ENCODE results near the gene TTC13. TPM values are rescaled to one million over a fixed set of nuclear protein-coding genes. Genes with fewer than 3 reads are reported as not detected.

The TTC13 gene
- polyA plus RNA-seq, 1 of the 3 experiments (the other 2 are of a cell fraction): 5.5 TPM

DNA sequence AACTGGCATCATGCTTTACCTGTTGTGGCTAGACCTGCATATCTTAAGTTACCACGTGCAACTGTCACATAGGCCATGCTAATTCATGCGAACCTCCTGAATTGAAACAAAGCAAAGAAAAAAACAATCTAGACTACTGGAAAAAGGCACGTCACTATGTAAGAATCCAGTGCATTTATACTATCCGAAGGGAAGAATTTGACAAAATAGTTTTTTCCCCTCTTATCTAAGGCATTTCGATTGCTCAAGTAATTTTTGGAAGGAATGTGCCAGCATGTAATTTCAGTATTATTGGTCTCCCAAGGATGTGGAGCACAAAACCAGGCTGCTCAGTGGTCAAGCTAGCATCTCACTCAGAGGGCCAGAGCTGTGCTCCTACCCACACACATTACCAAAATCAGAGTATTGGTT is 78.8 kb downstream of the TTC13 start:
- no peak for DNase-seq
- Histone ChIP-seq H3K9ac (no peak overlapping the region), H4K20me1 (ENCODE audit: insufficient read depth) (no peaks in the 10 kb centered on the region), H3F3A (replicated peaks; ENCODE audit: insufficient read depth) (peaks cover 3% of the 10 kb centered on the region), H3K36me3 (replicated peaks in 1 of 2; ENCODE audit: control insufficient read depth in 1 of 2, insufficient read depth in 2 of 2, low read length in 1 of 2) (peaks cover 0 to 5% of the 10 kb centered on the region in 2 experiments), H3K4me1 (ENCODE audit: control insufficient read depth in 1 of 2, insufficient read depth in 2 of 2, low read depth in 1 of 2, low read length in 1 of 2) (no peaks in the 10 kb centered on the region), H3K9me3 (no peaks in the 10 kb centered on the region), H3K27me3 (ENCODE audit: insufficient read depth) (no peaks in the 10 kb centered on the region), H3K4me2 (no peak overlapping the region), H3K27ac (ENCODE audit: low read depth in 2 of 2, low read length in 1 of 2) (no peak overlapping the region), H3K9me2 (no peaks in the 10 kb centered on the region), H2AFZ (ENCODE audit: low read depth) (no peak overlapping the region), H3K79me2 (ENCODE audit: insufficient read depth) (no peaks in the 10 kb centered on the region), H3K4me3 (ENCODE audit: low read depth in 2 of 2, low read length in 1 of 2) (no peak overlapping the region)
- ChIA-PET POLR2A (no interaction called here), CTCF (no interaction called here)
- TF ChIP-seq TEAD4 (IDR thresholded peaks at IDR 0.05; ENCODE audit: borderline replicate concordance, insufficient read depth): no peak
- TF ChIP-seq MXI1 (IDR thresholded peaks at IDR 0.05; ENCODE audit: low read depth, low read length): no peak
- no peak for TF ChIP-seq NFIC (IDR thresholded peaks at IDR 0.05; ENCODE audit: borderline replicate concordance)
- no peak for TF ChIP-seq TAF1 (IDR thresholded peaks at IDR 0.05; ENCODE audit: borderline replicate concordance, low read depth, low read length)
- TF ChIP-seq RCOR1 (IDR thresholded peaks at IDR 0.05; ENCODE audit: low read length): no peak
- TF ChIP-seq SIN3A (IDR thresholded peaks at IDR 0.05; ENCODE audit: borderline replicate concordance, low read depth, low read length): no peak
- TF ChIP-seq FOXM1 (IDR thresholded peaks at IDR 0.05; ENCODE audit: low read depth): no peak
- TF ChIP-seq CHD2 (IDR thresholded peaks at IDR 0.05; ENCODE audit: low read length, partially characterized antibody): no peak
- no peak for TF ChIP-seq NRF1 (IDR thresholded peaks at IDR 0.05; ENCODE audit: low read depth, low read length)
- WGBS (ENCODE audit: low lambda C conversion rate): 80% methylated on average over 5 of the region's 5 CpGs

DNA sequence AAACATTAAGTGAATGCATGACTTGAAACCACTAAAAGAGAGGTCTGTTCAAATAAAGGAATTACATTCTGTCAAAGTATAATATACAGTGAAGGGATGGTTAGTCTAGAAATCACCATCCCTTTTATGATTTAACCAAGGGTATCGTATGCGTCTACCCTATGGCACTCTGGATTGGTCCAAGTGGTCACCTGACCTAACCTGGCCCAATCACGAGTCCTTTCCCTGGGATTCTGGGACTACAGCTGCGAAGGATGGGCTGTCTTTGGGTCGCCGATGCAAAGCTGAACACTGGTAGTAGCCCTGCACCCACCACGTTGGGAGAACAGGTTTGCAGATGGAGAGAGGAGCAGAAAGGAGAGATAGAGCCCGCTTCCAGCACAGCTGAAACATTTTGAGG is 79.9 kb downstream of the TTC13 start:
- no peak overlapping the region for H3K27ac ChIP-seq (ENCODE audit: low read depth in 2 of 2, low read length in 1 of 2)

GRCh38 chr1:230898144-230898543 is 80.5 kb downstream of the TTC13 start:
- Histone ChIP-seq H3K9me2 (no peaks in the 10 kb centered on the region), H4K20me1 (ENCODE audit: insufficient read depth) (no peaks in the 10 kb centered on the region), H3K27ac (ENCODE audit: low read depth in 2 of 2, low read length in 1 of 2) (no peak overlapping the region), H3K4me3 (ENCODE audit: low read depth in 2 of 2, low read length in 1 of 2) (no peak overlapping the region), H3K36me3 (replicated peaks in 1 of 2; ENCODE audit: control insufficient read depth in 1 of 2, insufficient read depth in 2 of 2, low read length in 1 of 2) (no peaks in the 10 kb centered on the region), H3K4me1 (ENCODE audit: control insufficient read depth in 1 of 2, insufficient read depth in 2 of 2, low read depth in 1 of 2, low read length in 1 of 2) (no peaks in the 10 kb centered on the region), H3K4me2 (no peak overlapping the region), H3K79me2 (ENCODE audit: insufficient read depth) (no peaks in the 10 kb centered on the region), H3K9me3 (no peaks in the 10 kb centered on the region), H3K27me3 (ENCODE audit: insufficient read depth) (no peaks in the 10 kb centered on the region), H3K9ac (no peak overlapping the region), H3F3A (replicated peaks; ENCODE audit: insufficient read depth) (peaks cover 3% of the 10 kb centered on the region), H2AFZ (ENCODE audit: low read depth) (no peak overlapping the region)
- TF ChIP-seq FOXM1 (IDR thresholded peaks at IDR 0.05; ENCODE audit: low read depth) (no peak), MEF2A (IDR thresholded peaks at IDR 0.05; ENCODE audit: borderline replicate concordance, low read depth) (no peak), YY1 (IDR thresholded peaks at IDR 0.05; ENCODE audit: low read depth) (no peak), RXRA (IDR thresholded peaks at IDR 0.05; ENCODE audit: borderline replicate concordance, low read depth) (no peak), USF2 (IDR thresholded peaks at IDR 0.05; ENCODE audit: borderline replicate concordance, low read depth, low read length) (no peak), POLR2AphosphoS5 (IDR thresholded peaks at IDR 0.05; ENCODE audit: low read depth, low read length) (no peak), NRF1 (IDR thresholded peaks at IDR 0.05; ENCODE audit: low read depth, low read length) (no peak), TCF12 (IDR thresholded peaks at IDR 0.05) (no peak), CHD2 (IDR thresholded peaks at IDR 0.05; ENCODE audit: low read length, partially characterized antibody) (no peak), SMC3 (IDR thresholded peaks at IDR 0.05; ENCODE audit: low read depth, low read length) (no peak), GABPA (IDR thresholded peaks at IDR 0.05; ENCODE audit: low read depth) (no peak)
- TF ChIP-seq, protein P1, sequence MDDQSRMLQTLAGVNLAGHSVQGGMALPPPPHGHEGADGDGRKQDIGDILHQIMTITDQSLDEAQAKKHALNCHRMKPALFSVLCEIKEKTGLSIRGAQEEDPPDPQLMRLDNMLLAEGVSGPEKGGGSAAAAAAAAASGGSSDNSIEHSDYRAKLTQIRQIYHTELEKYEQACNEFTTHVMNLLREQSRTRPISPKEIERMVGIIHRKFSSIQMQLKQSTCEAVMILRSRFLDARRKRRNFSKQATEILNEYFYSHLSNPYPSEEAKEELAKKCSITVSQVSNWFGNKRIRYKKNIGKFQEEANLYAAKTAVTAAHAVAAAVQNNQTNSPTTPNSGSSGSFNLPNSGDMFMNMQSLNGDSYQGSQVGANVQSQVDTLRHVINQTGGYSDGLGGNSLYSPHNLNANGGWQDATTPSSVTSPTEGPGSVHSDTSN (IDR thresholded peaks at IDR 0.05): no peak
- ChIA-PET CTCF (interaction anchor here (0.7 to 1.8 kb wide), 2 partner anchors 19 to 28 kb away, joined by 3 to 4 read pairs; no protein-coding TSS in a partner anchor), POLR2A (interaction anchor here (0.6 kb wide), 1 partner anchor 253 kb away, joined by 3 read pairs; no protein-coding TSS in a partner anchor)
- DNase-seq: no peak
- WGBS (ENCODE audit: low lambda C conversion rate): 95% methylated on average over 4 of the region's 4 CpGs

More for the DNA sequence above, 79.9 kb downstream of the TTC13 start:
- Histone ChIP-seq H2AFZ (ENCODE audit: low read depth) (no peak overlapping the region), H3K27me3 (ENCODE audit: insufficient read depth) (no peaks in the 10 kb centered on the region), H3K4me1 (ENCODE audit: control insufficient read depth in 1 of 2, insufficient read depth in 2 of 2, low read depth in 1 of 2, low read length in 1 of 2) (no peaks in the 10 kb centered on the region), H3F3A (replicated peaks; ENCODE audit: insufficient read depth) (peaks cover 3% of the 10 kb centered on the region), H3K36me3 (replicated peaks in 1 of 2; ENCODE audit: control insufficient read depth in 1 of 2, insufficient read depth in 2 of 2, low read length in 1 of 2) (peaks cover 0 to 5% of the 10 kb centered on the region in 2 experiments), H3K79me2 (ENCODE audit: insufficient read depth) (no peaks in the 10 kb centered on the region), H3K4me2 (no peak overlapping the region), H3K9ac (no peak overlapping the region), H4K20me1 (ENCODE audit: insufficient read depth) (no peaks in the 10 kb centered on the region), H3K9me2 (no peaks in the 10 kb centered on the region), H3K4me3 (ENCODE audit: low read depth in 2 of 2, low read length in 1 of 2) (no peak overlapping the region), H3K9me3 (no peaks in the 10 kb centered on the region)
- TF ChIP-seq NRF1 (IDR thresholded peaks at IDR 0.05; ENCODE audit: low read depth, low read length) (no peak), FOXM1 (IDR thresholded peaks at IDR 0.05; ENCODE audit: low read depth) (no peak), TCF12 (IDR thresholded peaks at IDR 0.05) (no peak)
- ChIA-PET POLR2A (no interaction called here), CTCF (interaction anchor here (0.7 to 1.8 kb wide), 2 partner anchors 18 to 29 kb away, joined by 3 to 4 read pairs; no protein-coding TSS in a partner anchor)
- 68% methylated on average over 8 of the region's 8 CpGs for WGBS (ENCODE audit: low lambda C conversion rate)
- DNase-seq: no peak

Data from SK-N-SH (cell line).